ENCODE results near the gene MMD. TPM values are rescaled to one million over a fixed set of nuclear protein-coding genes. Genes with fewer than 3 reads are reported as not detected.

The MMD gene
- total and polyA plus RNA-seq, 2 of the 13 experiments (the other 11 are each of a cell fraction or from before 2014, with no cell fraction given), result 121 to 225 TPM

- TF ChIP-seq CSRNP1 (CRISPR knock-in tag; IDR thresholded peaks at IDR 0.05) (0 out of 2 replicates have a peak, but pooled peaks have one; percentile 72), AKNA (CRISPR knock-in tag; IDR thresholded peaks at IDR 0.05; ENCODE audit: borderline replicate concordance) (no peak), SUZ12 (IDR thresholded peaks at IDR 0.05; ENCODE audit: low read depth, low read length) (no peak), ZFP41 (CRISPR knock-in tag; IDR thresholded peaks at IDR 0.05; ENCODE audit: borderline replicate concordance) (no peak), ZNF274 (CRISPR knock-in tag; IDR thresholded peaks at IDR 0.05) (no peak), NFE2L2 (IDR thresholded peaks at IDR 0.05; ENCODE audit: low read length) (no peak), ETV6 (CRISPR knock-in tag; conservative IDR thresholded peaks at IDR 0.05) (no peak), ZNF75D (CRISPR knock-in tag; IDR thresholded peaks at IDR 0.05; ENCODE audit: borderline replicate concordance) (no peak), ZFYVE20 (CRISPR knock-in tag; IDR thresholded peaks at IDR 0.05; ENCODE audit: borderline replicate concordance, low read depth) (no peak), ZNF773 (CRISPR knock-in tag; IDR thresholded peaks at IDR 0.05; ENCODE audit: borderline replicate concordance) (no peak), ZBTB8A (CRISPR knock-in tag; IDR thresholded peaks at IDR 0.05; ENCODE audit: borderline replicate concordance, low read depth) (no peak), ZFY (CRISPR knock-in tag; IDR thresholded peaks at IDR 0.05) (no peak; the same call in 1 of the 2 replicates), ZNF614 (CRISPR knock-in tag; IDR thresholded peaks at IDR 0.05; ENCODE audit: borderline replicate concordance) (peak; percentile 87), SNAPC4 (CRISPR knock-in tag; IDR thresholded peaks at IDR 0.05) (no peak), GPBP1L1 (CRISPR knock-in tag; IDR thresholded peaks at IDR 0.05) (no peak), FOXK1 (CRISPR knock-in tag; IDR thresholded peaks at IDR 0.05; ENCODE audit: borderline replicate concordance, low read depth) (peak; percentile 70; the same call in 1 of the 2 replicates)
Observed at GRCh38 chr17:55446581-55447205, 25.1 kb upstream of the MMD start (continued).
